GM12878 (cell line): ENCODE data around the gene CXCL12. TPM values are rescaled to one million over a fixed set of nuclear protein-coding genes. Genes with fewer than 3 reads are reported as not detected.

Experiments used
- ATAC-seq: fragments of 200-7000 bp; cut with Tn5 transposase; 3 replicates; pipeline ENCODE4 v1.9.1; 2020; ENCODE audit warnings: mild to moderate bottlenecking, moderate library complexity
- BruUV-seq: library from RNA; stranded (reverse); fragments of 400-500 nt; replicated peaks from 2 replicates; lab custom pipeline; 2021; lab: Mats Ljungman, UMichigan
- CTCF ChIA-PET: fragments of 300-600 bp; sonication (Branson Sonifier 250); formaldehyde crosslinking; extraction: SDS; loops from one replicate; lab custom pipeline; 2021; ENCODE audit warnings: inconsistent platforms; lab: Yijun Ruan, JAX
- POLR2A ChIA-PET: fragments of 350-600 bp; formaldehyde crosslinking; extraction: SDS; loops from one replicate; lab custom pipeline; 2021; ENCODE audit warnings: inconsistent platforms; lab: Charles Lee
- RAD21 ChIA-PET: fragments of 300-600 bp; sonication (Branson Sonifier 250); formaldehyde crosslinking; loops from one replicate; lab custom pipeline; 2023; ENCODE audit warnings: antibody characterized with exemption; ENCODE audit not compliant: unreplicated experiment; lab: Charles Lee
- SMC1A ChIA-PET: fragments of 300-600 bp; sonication (Branson Sonifier 250); formaldehyde crosslinking; loops from one replicate; lab custom pipeline; 2023; ENCODE audit not compliant: unreplicated experiment, uncharacterized antibody; lab: Charles Lee
- DNase-seq: peaks from one replicate; pipeline ENCODE4 v3.0.0-alpha.2; 2011; ENCODE audit warnings: low read depth, low spot score
- FAIRE-seq: peaks from 3 replicates; lab custom pipeline; 2011; peaks lifted over from hg19 to GRCh38; lab: Jason Lieb, UNC
- H2AFZ ChIP-seq: 2 replicates; pipeline ENCODE4 v1.6.0; 2011; ENCODE audit warnings: low read depth, low read length, control low read depth; ENCODE audit not compliant: control insufficient read depth
- H3K27ac ChIP-seq: 2 replicates; pipeline ENCODE4 v1.5.1; 2011; ENCODE audit warnings: control low read depth; ENCODE audit not compliant: control insufficient read depth, insufficient read depth
- H3K27me3 ChIP-seq, 2 experiments: replicated peaks in 1 of 2; 2 replicates each; pipeline versions ENCODE4 v1.6.0 to v1.6.1; 2011; ENCODE audit warnings: low read length in 1 of 2; ENCODE audit not compliant: control insufficient read depth in 2 of 2, insufficient read depth in 2 of 2
- H3K36me3 ChIP-seq, 2 experiments: 2 replicates each; pipeline ENCODE4 v1.5.1; 2011; ENCODE audit warnings: low read length in 1 of 2; ENCODE audit not compliant: control insufficient read depth in 2 of 2, insufficient read depth in 2 of 2
- H3K4me1 ChIP-seq: 2 replicates; pipeline ENCODE4 v1.6.1; 2011; ENCODE audit warnings: mild to moderate bottlenecking, low read length, moderate library complexity, mixed read lengths; ENCODE audit not compliant: control insufficient read depth, insufficient read depth
- H3K4me2 ChIP-seq: 2 replicates; pipeline ENCODE4 v1.6.0; 2011; ENCODE audit warnings: control low read depth; ENCODE audit not compliant: control insufficient read depth, insufficient read depth
- H3K4me3 ChIP-seq: fragments of 200-600 bp; sonication (generic); 2 replicates; pipeline ENCODE4 v1.5.1; 2016
- H3K79me2 ChIP-seq: 2 replicates; pipeline ENCODE4 v1.6.0; 2011; ENCODE audit warnings: low read length; ENCODE audit not compliant: control insufficient read depth, insufficient read depth
- H3K9ac ChIP-seq: 2 replicates; pipeline ENCODE4 v1.8.0; 2011; ENCODE audit warnings: low read length, control low read depth, mixed read lengths; ENCODE audit not compliant: control insufficient read depth, insufficient read depth
- H3K9me3 ChIP-seq: replicated peaks from 3 replicates; pipeline ENCODE4 v1.5.1; 2011; ENCODE audit warnings: mild to moderate bottlenecking, low read length; ENCODE audit not compliant: control insufficient read depth, insufficient read depth
- H4K20me1 ChIP-seq: 2 replicates; pipeline ENCODE4 v1.6.0; 2011; ENCODE audit not compliant: control insufficient read depth, insufficient read depth
- BCL3 ChIP-seq: IDR thresholded peaks from 2 replicates; pipeline ENCODE4 v1.6.1; 2011; ENCODE audit warnings: borderline replicate concordance, low read depth, mild to moderate bottlenecking, moderate library complexity, low read length; ENCODE audit not compliant: insufficient read depth, poor library complexity, severe bottlenecking
- CHD1 ChIP-seq: IDR thresholded peaks from 2 replicates; pipeline ENCODE4 v1.6.1; 2012; ENCODE audit warnings: low read depth, low read length, improper control_type of control experiment
- ESRRA ChIP-seq: IDR thresholded peaks from 2 replicates; pipeline ENCODE4 v1.6.1; 2012; ENCODE audit warnings: mild to moderate bottlenecking, low read length, improper control_type of control experiment
- ETV6 ChIP-seq, 2 experiments: fragments of 450-650 bp in 1 of 2; IDR thresholded peaks in 1 of 2; conservative IDR thresholded peaks in 1 of 2; 2 replicates each; pipeline ENCODE4 v1.6.1; 2014; ENCODE audit warnings: antibody characterized with exemption in 1 of 2, borderline replicate concordance in 1 of 2, low read depth in 1 of 2, mild to moderate bottlenecking in 1 of 2, moderate library complexity in 1 of 2
- FOXM1 ChIP-seq: IDR thresholded peaks from 2 replicates; pipeline ENCODE4 v1.6.1; 2012; ENCODE audit warnings: low read depth, mild to moderate bottlenecking, inconsistent platforms, low read length, moderate library complexity
- MEF2A ChIP-seq: IDR thresholded peaks from 2 replicates; pipeline ENCODE4 v1.6.1; 2011; ENCODE audit warnings: low read depth, mild to moderate bottlenecking, low read length, moderate library complexity; ENCODE audit not compliant: insufficient read depth
- MTA3 ChIP-seq: IDR thresholded peaks from 2 replicates; pipeline ENCODE4 v1.6.1; 2012; ENCODE audit warnings: low read length, inconsistent platforms, borderline replicate concordance
- NFIC ChIP-seq: IDR thresholded peaks from 2 replicates; pipeline ENCODE4 v1.6.1; 2012; ENCODE audit warnings: low read depth, mild to moderate bottlenecking, inconsistent platforms, low read length, moderate library complexity
- NKRF ChIP-seq: fragments of 450-650 bp; conservative IDR thresholded peaks from 2 replicates; pipeline ENCODE4 v1.6.1; 2017; ENCODE audit warnings: mild to moderate bottlenecking, moderate library complexity
- PAX5 ChIP-seq: IDR thresholded peaks from 2 replicates; pipeline ENCODE4 v1.6.1; 2011; ENCODE audit warnings: low read depth, low read length, borderline replicate concordance
- POLR2AphosphoS2 ChIP-seq: IDR thresholded peaks from 2 replicates; pipeline ENCODE4 v1.6.1; 2011; ENCODE audit warnings: low read depth, mild to moderate bottlenecking, low read length, improper control_type of control experiment, moderate library complexity
- RELB ChIP-seq: fragments of 450-650 bp; IDR thresholded peaks from 2 replicates; pipeline ENCODE4 v1.6.1; 2017; ENCODE audit warnings: low read depth, mild to moderate bottlenecking, moderate library complexity
- USF2 ChIP-seq: IDR thresholded peaks from 2 replicates; pipeline ENCODE4 v1.6.1; 2011; ENCODE audit warnings: low read depth, low read length, improper control_type of control experiment, borderline replicate concordance
- YY1 ChIP-seq: IDR thresholded peaks from 2 replicates; pipeline ENCODE4 v1.6.1; 2011; ENCODE audit warnings: low read depth, mild to moderate bottlenecking, low read length
- ZNF24 ChIP-seq: fragments of 450-650 bp; IDR thresholded peaks from 2 replicates; pipeline ENCODE4 v1.6.1; 2017; ENCODE audit warnings: antibody characterized with exemption, mild to moderate bottlenecking
- ZNF274 ChIP-seq: IDR thresholded peaks from one replicate; pipeline ENCODE4 v1.8.0; 2011; ENCODE audit not compliant: insufficient read length, insufficient read depth
- ZSCAN29 ChIP-seq: fragments of 450-650 bp; IDR thresholded peaks from 2 replicates; pipeline ENCODE4 v1.6.1; 2017; ENCODE audit warnings: mild to moderate bottlenecking, moderate library complexity
- WGBS: methylation state at CpG from one replicate; pipeline ENCODE4 v1.1.6; 2016; ENCODE audit warnings: low lambda C conversion rate; ENCODE audit not compliant: insufficient replicate concordance, insufficient coverage; ENCODE audit errors: missing lambda C conversion rate; 5-methylcytosine and 5-hydroxymethylcytosine counted together
- in situ Hi-C: fragments of 300-500 bp; cut with MboI; formaldehyde crosslinking; loops from 9 replicates; pipeline ENCODE4 v1.14.3; 2018; ENCODE audit warnings: mixed read lengths
- intact Hi-C: fragments of 100-400 bp; cut with micrococcal nuclease; formaldehyde crosslinking; loops from one replicate; pipeline ENCODE4 v1.14.2; 2022; ENCODE audit not compliant: unreplicated experiment
- polyA plus RNA-seq, 11 experiments: library from polyadenylated mRNA; depleted of rRNA in 4 of 11; unstranded in 6 of 11; stranded (reverse) in 5 of 11; fragments of >200 nt; fragmentation: Nextera tagmentation in 4 of 11; fragmentation: Illumina TruSeq in 1 of 11; extraction: Ambion mirVana in 4 of 11; extraction: Trizol in 1 of 11; gene quantifications; 1 replicate in 1 of 11; 2 replicates in 10 of 11; pipeline versions ENCODE4 v1.2.1 to v1.2.3, GENCODE V29; 2011 to 2016; ENCODE audit warnings: inconsistent platforms in 2 of 11, missing spikeins in 2 of 11, low read depth in 1 of 11
- total RNA-seq, 4 experiments: library from RNA; depleted of rRNA in 3 of 4; stranded (reverse); fragments of >200 nt in 3 of 4; fragmentation: Illumina TruSeq in 1 of 4; extraction: Trizol in 1 of 4; gene quantifications; 2 replicates each; pipeline versions ENCODE4 v1.2.1 to v1.2.3, GENCODE V29; 2013 to 2021

Gene CXCL12
- total and polyA plus RNA-seq, 10 of the 15 experiments (the other 5 are each of a cell fraction or from before 2014, with no cell fraction given), result 0.03 to 4.5 (median 0.53) TPM

DNA sequence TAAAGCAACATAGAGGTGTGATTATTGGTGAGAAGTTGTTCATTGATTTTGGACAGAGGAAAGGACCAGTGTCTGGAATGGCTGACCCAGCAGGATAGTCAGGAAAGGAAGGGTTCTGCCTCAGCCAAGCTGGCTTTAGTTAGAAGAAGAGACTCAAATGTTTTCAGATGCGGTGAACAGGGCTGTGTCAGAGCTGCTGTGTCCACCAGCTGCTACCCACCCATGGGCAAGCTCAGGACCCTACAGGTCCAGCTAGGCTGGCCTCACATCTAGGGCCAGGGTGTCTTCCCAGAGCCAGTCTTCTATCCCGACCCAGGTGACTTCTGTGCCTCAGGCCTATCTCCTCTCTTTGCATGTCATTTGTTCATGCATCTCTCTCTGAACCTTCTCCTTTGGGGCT lies 37.3 kb upstream of the CXCL12 start:
- Histone ChIP-seq H3K9me3 (no peaks in the 10 kb centered on the region; the same call in 2 of the 3 replicates), H4K20me1 (no peaks in the 10 kb centered on the region), H2AFZ (no peak overlapping the region), H3K36me3 (no peaks in the 10 kb centered on the region), H3K4me3 (no peak overlapping the region), H3K4me1 (no peaks in the 10 kb centered on the region), H3K27ac (no peak overlapping the region), H3K79me2 (no peaks in the 10 kb centered on the region), H3K9ac (no peak overlapping the region), H3K27me3 (no peaks in the 10 kb centered on the region), H3K4me2 (no peak overlapping the region)
- no peak for ATAC-seq
- SMC1A ChIA-PET, result no interaction called here
- intact Hi-C loops (no loop called here), in situ Hi-C loops (loop anchor here (25.0 kb wide), 1 partner anchor 90 kb away; no protein-coding TSS in a partner anchor)
- CTCF ChIA-PET, result no interaction called here
- RAD21 ChIA-PET, result no interaction called here
- FAIRE-seq, result no peak
- DNase-seq, result no peak
- no TSS peak for BruUV-seq
- POLR2A ChIA-PET, result no interaction called here
- TF ChIP-seq ZNF274, result no peak
- TF ChIP-seq MEF2A, result no peak
- TF ChIP-seq NFIC, result no peak
- TF ChIP-seq PAX5, result no peak
- no peak for TF ChIP-seq POLR2AphosphoS2
- no peak for TF ChIP-seq NKRF
- TF ChIP-seq MTA3, result no peak
- no peak for TF ChIP-seq USF2
- TF ChIP-seq ETV6 (conservative IDR thresholded peaks at IDR 0.05 in 1 of 2, IDR thresholded peaks at IDR 0.05 in 1 of 2; ENCODE audit: borderline replicate concordance in 1 of 2, low read depth in 1 of 2), result no peak
- TF ChIP-seq RELB, result no peak
- TF ChIP-seq YY1, result no peak
- no peak for TF ChIP-seq FOXM1
- no peak for TF ChIP-seq CHD1
- no peak for TF ChIP-seq ZSCAN29
- TF ChIP-seq ESRRA, result no peak
- TF ChIP-seq BCL3, result no peak
- TF ChIP-seq ZNF24, result no peak
- 7% methylated on average over 2 of the region's 2 CpGs for WGBS
